Measurements from ENCODE around the gene DHRS3. TPM values are rescaled to one million over a fixed set of nuclear protein-coding genes. Genes with fewer than 3 reads are reported as not detected.
"Not testable (repeated sequence)": the region's sequence is repeated elsewhere in the genome, so short reads cannot be mapped to it uniquely, and the experiment has no call there.

DHRS3 gene
- total and polyA plus RNA-seq, 2 donors (not counting 1 experiment from before 2014, with no cell fraction given) = 0.37 TPM

- POLR2A ChIA-PET = interaction anchor here (0.7 kb wide), 1 partner anchor 67 kb away, joined by 3 read pairs; no protein-coding TSS in a partner anchor
- no peaks in the 10 kb centered on the region for H3K4me1 Mint-ChIP-seq
- Histone ChIP-seq H2AFZ (ENCODE audit: insufficient read depth, low read depth, low read length, poor library complexity, severe bottlenecking) (no peak overlapping the region), H3K27ac (ENCODE audit: low read length in 2 of 2) (no peak overlapping the region), H3K79me2 (ENCODE audit: control insufficient read depth, insufficient read depth, low read length) (no peaks in the 10 kb centered on the region), H3K4me1 (ENCODE audit: control insufficient read depth in 2 of 2, insufficient read depth in 2 of 2, low read length in 2 of 2) (no peaks in the 10 kb centered on the region), H3K4me3 (ENCODE audit: control extremely low read depth in 1 of 5, extremely low read depth in 1 of 5, insufficient read depth in 1 of 5, low read depth in 2 of 5, low read length in 4 of 5) (no peak overlapping the region), H4K20me1 (ENCODE audit: control insufficient read depth, insufficient read depth, low read length, poor library complexity, severe bottlenecking) (no peaks in the 10 kb centered on the region), H3K9me3 (ENCODE audit: control extremely low read depth in 1 of 3, control insufficient read depth in 2 of 3, insufficient read depth in 1 of 3, low read length in 2 of 3) (no peaks in the 10 kb centered on the region), H3K27me3 (replicated peaks in 1 of 4; ENCODE audit: control extremely low read depth in 1 of 4, control insufficient read depth in 3 of 4, insufficient read depth in 4 of 4, low read length in 3 of 4) (peaks cover 0 to 4% (median 0%) of the 10 kb centered on the region in 4 experiments), H3K36me3 (replicated peaks in 1 of 2; ENCODE audit: control extremely low read depth in 1 of 2, control insufficient read depth in 1 of 2, extremely low read depth in 1 of 2, insufficient read depth in 2 of 2, low read length in 1 of 2) (no peaks in the 10 kb centered on the region), H3K4me2 (replicated peaks; ENCODE audit: low read depth, low read length, poor library complexity, severe bottlenecking) (no peak overlapping the region), H3K9ac (ENCODE audit: low read length) (no peak overlapping the region)
- WGBS (ENCODE audit: insufficient coverage) = no CpG with 5 or more reads among the region's 5 CpGs
- ATAC-seq (ENCODE audit: low read depth) = no peak
- intact Hi-C loops (cut with micrococcal nuclease) = no loop called here
- TF ChIP-seq EZH2 (IDR thresholded peaks at IDR 0.05; ENCODE audit: borderline replicate concordance, insufficient read depth, low read depth, low read length, poor library complexity, severe bottlenecking) = no peak
- TF ChIP-seq, protein P1, sequence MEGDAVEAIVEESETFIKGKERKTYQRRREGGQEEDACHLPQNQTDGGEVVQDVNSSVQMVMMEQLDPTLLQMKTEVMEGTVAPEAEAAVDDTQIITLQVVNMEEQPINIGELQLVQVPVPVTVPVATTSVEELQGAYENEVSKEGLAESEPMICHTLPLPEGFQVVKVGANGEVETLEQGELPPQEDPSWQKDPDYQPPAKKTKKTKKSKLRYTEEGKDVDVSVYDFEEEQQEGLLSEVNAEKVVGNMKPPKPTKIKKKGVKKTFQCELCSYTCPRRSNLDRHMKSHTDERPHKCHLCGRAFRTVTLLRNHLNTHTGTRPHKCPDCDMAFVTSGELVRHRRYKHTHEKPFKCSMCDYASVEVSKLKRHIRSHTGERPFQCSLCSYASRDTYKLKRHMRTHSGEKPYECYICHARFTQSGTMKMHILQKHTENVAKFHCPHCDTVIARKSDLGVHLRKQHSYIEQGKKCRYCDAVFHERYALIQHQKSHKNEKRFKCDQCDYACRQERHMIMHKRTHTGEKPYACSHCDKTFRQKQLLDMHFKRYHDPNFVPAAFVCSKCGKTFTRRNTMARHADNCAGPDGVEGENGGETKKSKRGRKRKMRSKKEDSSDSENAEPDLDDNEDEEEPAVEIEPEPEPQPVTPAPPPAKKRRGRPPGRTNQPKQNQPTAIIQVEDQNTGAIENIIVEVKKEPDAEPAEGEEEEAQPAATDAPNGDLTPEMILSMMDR (IDR thresholded peaks at IDR 0.05) = no peak
- H3K27ac Mint-ChIP-seq = no peak overlapping the region
- no peaks in the 10 kb centered on the region for H3K9me3 Mint-ChIP-seq (ENCODE audit: insufficient read depth)
- no peak overlapping the region for H3K4me3 Mint-ChIP-seq
- DNase-seq = no peak
- CTCF ChIA-PET = interaction anchor here (2.2 kb wide), 1 partner anchor 8 kb away, joined by 15 read pairs; no protein-coding TSS in a partner anchor
- peaks cover 38% of the 10 kb centered on the region for H3K27me3 Mint-ChIP-seq
Observed at GRCh38 chr1:12649971-12650421, 32.0 kb upstream of the DHRS3 start.

GRCh38 chr1:12648741-12649140 lies 30.7 kb upstream of the DHRS3 start:
- Histone ChIP-seq H3K4me1 (ENCODE audit: control insufficient read depth in 2 of 2, insufficient read depth in 2 of 2, low read length in 2 of 2) (no peaks in the 10 kb centered on the region), H3K4me3 (ENCODE audit: control extremely low read depth in 1 of 5, extremely low read depth in 1 of 5, insufficient read depth in 1 of 5, low read depth in 2 of 5, low read length in 4 of 5) (no peak overlapping the region), H3K79me2 (ENCODE audit: control insufficient read depth, insufficient read depth, low read length) (no peaks in the 10 kb centered on the region), H2AFZ (ENCODE audit: insufficient read depth, low read depth, low read length, poor library complexity, severe bottlenecking) (no peak overlapping the region), H3K27me3 (replicated peaks in 1 of 4; ENCODE audit: control extremely low read depth in 1 of 4, control insufficient read depth in 3 of 4, insufficient read depth in 4 of 4, low read length in 3 of 4) (peaks cover 0 to 4% (median 0%) of the 10 kb centered on the region in 4 experiments), H3K9me3 (ENCODE audit: control extremely low read depth in 1 of 3, control insufficient read depth in 2 of 3, insufficient read depth in 1 of 3, low read length in 2 of 3) (no peaks in the 10 kb centered on the region), H3K27ac (ENCODE audit: low read length in 2 of 2) (no peak overlapping the region), H3K4me2 (replicated peaks; ENCODE audit: low read depth, low read length, poor library complexity, severe bottlenecking) (no peak overlapping the region), H3K9ac (ENCODE audit: low read length) (no peak overlapping the region), H4K20me1 (ENCODE audit: control insufficient read depth, insufficient read depth, low read length, poor library complexity, severe bottlenecking) (no peaks in the 10 kb centered on the region), H3K36me3 (replicated peaks in 1 of 2; ENCODE audit: control extremely low read depth in 1 of 2, control insufficient read depth in 1 of 2, extremely low read depth in 1 of 2, insufficient read depth in 2 of 2, low read length in 1 of 2) (no peaks in the 10 kb centered on the region)
- CTCF ChIA-PET = interaction anchor here (2.2 kb wide), 1 partner anchor 10 kb away, joined by 15 read pairs; no protein-coding TSS in a partner anchor
- Mint-ChIP-seq H3K4me3 (no peak overlapping the region), H3K4me1 (no peaks in the 10 kb centered on the region), H3K27ac (no peak overlapping the region), H3K27me3 (peaks cover 38% of the 10 kb centered on the region), H3K9me3 (ENCODE audit: insufficient read depth) (no peaks in the 10 kb centered on the region)
- DNase-seq (no peak), ATAC-seq (ENCODE audit: low read depth) (no peak)
- TF ChIP-seq EZH2 (IDR thresholded peaks at IDR 0.05; ENCODE audit: borderline replicate concordance, insufficient read depth, low read depth, low read length, poor library complexity, severe bottlenecking) = no peak
- TF ChIP-seq, protein P1 (IDR thresholded peaks at IDR 0.05) = no peak
- intact Hi-C loops (cut with micrococcal nuclease) = no loop called here
- no CpG with 5 or more reads among the region's 7 CpGs for WGBS (ENCODE audit: insufficient coverage)
- POLR2A ChIA-PET = no interaction called here

- H3K27ac ChIP-seq (ENCODE audit: low read length in 2 of 2); H3K4me2 ChIP-seq (replicated peaks; ENCODE audit: low read depth, low read length, poor library complexity, severe bottlenecking); H3K4me1 Mint-ChIP-seq; H3K9me3 Mint-ChIP-seq (ENCODE audit: insufficient read depth); ATAC-seq (ENCODE audit: low read depth); H3K9ac ChIP-seq (ENCODE audit: low read length); H4K20me1 ChIP-seq (ENCODE audit: control insufficient read depth, insufficient read depth, low read length, poor library complexity, severe bottlenecking); H3K4me3 ChIP-seq (ENCODE audit: control extremely low read depth in 1 of 5, extremely low read depth in 1 of 5, insufficient read depth in 1 of 5, low read depth in 2 of 5, low read length in 4 of 5); H3K36me3 ChIP-seq (replicated peaks in 1 of 2; ENCODE audit: control extremely low read depth in 1 of 2, control insufficient read depth in 1 of 2, extremely low read depth in 1 of 2, insufficient read depth in 2 of 2, low read length in 1 of 2); H3K27me3 ChIP-seq (replicated peaks in 1 of 4; ENCODE audit: control extremely low read depth in 1 of 4, control insufficient read depth in 3 of 4, insufficient read depth in 4 of 4, low read length in 3 of 4); H3K27ac Mint-ChIP-seq; H3K4me3 Mint-ChIP-seq; DNase-seq; H3K4me1 ChIP-seq (ENCODE audit: control insufficient read depth in 2 of 2, insufficient read depth in 2 of 2, low read length in 2 of 2); intact Hi-C loops (cut with micrococcal nuclease); H3K79me2 ChIP-seq (ENCODE audit: control insufficient read depth, insufficient read depth, low read length); H2AFZ ChIP-seq (ENCODE audit: insufficient read depth, low read depth, low read length, poor library complexity, severe bottlenecking); POLR2A ChIA-PET: not testable (repeated sequence)
- WGBS (ENCODE audit: insufficient coverage) = 94% methylated on average over 5 of the region's 9 CpGs
- peaks cover 2 to 10% (median 7%) of the 10 kb centered on the region in 3 donors for H3K9me3 ChIP-seq (ENCODE audit: control extremely low read depth in 1 of 3, control insufficient read depth in 2 of 3, insufficient read depth in 1 of 3, low read length in 2 of 3)
- CTCF ChIA-PET = interaction anchor here (1.2 kb wide), 1 partner anchor 14 kb away, joined by 3 read pairs; no protein-coding TSS in a partner anchor
- peaks cover 22% of the 10 kb centered on the region for H3K27me3 Mint-ChIP-seq
Observed at GRCh38 chr1:12645401-12645800, 27.4 kb upstream of the DHRS3 start.

All from B cell (primary cell).